ENCODE results near the gene PCSK5. TPM values are rescaled to one million over a fixed set of nuclear protein-coding genes. Genes with fewer than 3 reads are reported as not detected.

PCSK5 gene
- polyA plus RNA-seq, 1 donor from 2014 or later, result 1.7 TPM

GRCh38 chr9:76342201-76342600 is 451.7 kb downstream of the PCSK5 start:
- H3K79me2 ChIP-seq (replicated peaks; ENCODE audit: insufficient read depth, low read length), result no peaks in the 10 kb centered on the region
- no peaks in the 10 kb centered on the region for H3K27me3 ChIP-seq (ENCODE audit: insufficient read depth, low read depth, low read length)
- no peak overlapping the region for H3K9ac ChIP-seq (ENCODE audit: low read length)
- H3K36me3 ChIP-seq (ENCODE audit: insufficient read depth, low read length), result no peaks in the 10 kb centered on the region
- no peak overlapping the region for H3K4me3 ChIP-seq (ENCODE audit: low read length)
- TF ChIP-seq TAF1 (IDR thresholded peaks at IDR 0.05; ENCODE audit: low read depth), result no peak
- no peak for TF ChIP-seq RAD21 (conservative IDR thresholded peaks at IDR 0.05)
- no peak for TF ChIP-seq MXI1 (conservative IDR thresholded peaks at IDR 0.05; ENCODE audit: poor library complexity, severe bottlenecking)
- no peak for TF ChIP-seq EP300 (conservative IDR thresholded peaks at IDR 0.05; ENCODE audit: poor library complexity, severe bottlenecking)
- no peak for TF ChIP-seq EZH2 (IDR thresholded peaks at IDR 0.05; ENCODE audit: borderline replicate concordance, insufficient read depth, low read length, poor library complexity, severe bottlenecking)
- no peak for TF ChIP-seq POLR2AphosphoS5 (IDR thresholded peaks at IDR 0.05)
- no peak for TF ChIP-seq SMC3 (conservative IDR thresholded peaks at IDR 0.05; ENCODE audit: poor library complexity)
- TF ChIP-seq, protein P1, sequence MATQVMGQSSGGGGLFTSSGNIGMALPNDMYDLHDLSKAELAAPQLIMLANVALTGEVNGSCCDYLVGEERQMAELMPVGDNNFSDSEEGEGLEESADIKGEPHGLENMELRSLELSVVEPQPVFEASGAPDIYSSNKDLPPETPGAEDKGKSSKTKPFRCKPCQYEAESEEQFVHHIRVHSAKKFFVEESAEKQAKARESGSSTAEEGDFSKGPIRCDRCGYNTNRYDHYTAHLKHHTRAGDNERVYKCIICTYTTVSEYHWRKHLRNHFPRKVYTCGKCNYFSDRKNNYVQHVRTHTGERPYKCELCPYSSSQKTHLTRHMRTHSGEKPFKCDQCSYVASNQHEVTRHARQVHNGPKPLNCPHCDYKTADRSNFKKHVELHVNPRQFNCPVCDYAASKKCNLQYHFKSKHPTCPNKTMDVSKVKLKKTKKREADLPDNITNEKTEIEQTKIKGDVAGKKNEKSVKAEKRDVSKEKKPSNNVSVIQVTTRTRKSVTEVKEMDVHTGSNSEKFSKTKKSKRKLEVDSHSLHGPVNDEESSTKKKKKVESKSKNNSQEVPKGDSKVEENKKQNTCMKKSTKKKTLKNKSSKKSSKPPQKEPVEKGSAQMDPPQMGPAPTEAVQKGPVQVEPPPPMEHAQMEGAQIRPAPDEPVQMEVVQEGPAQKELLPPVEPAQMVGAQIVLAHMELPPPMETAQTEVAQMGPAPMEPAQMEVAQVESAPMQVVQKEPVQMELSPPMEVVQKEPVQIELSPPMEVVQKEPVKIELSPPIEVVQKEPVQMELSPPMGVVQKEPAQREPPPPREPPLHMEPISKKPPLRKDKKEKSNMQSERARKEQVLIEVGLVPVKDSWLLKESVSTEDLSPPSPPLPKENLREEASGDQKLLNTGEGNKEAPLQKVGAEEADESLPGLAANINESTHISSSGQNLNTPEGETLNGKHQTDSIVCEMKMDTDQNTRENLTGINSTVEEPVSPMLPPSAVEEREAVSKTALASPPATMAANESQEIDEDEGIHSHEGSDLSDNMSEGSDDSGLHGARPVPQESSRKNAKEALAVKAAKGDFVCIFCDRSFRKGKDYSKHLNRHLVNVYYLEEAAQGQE (IDR thresholded peaks at IDR 0.05; ENCODE audit: borderline replicate concordance), result no peak
- TF ChIP-seq, protein P2, sequence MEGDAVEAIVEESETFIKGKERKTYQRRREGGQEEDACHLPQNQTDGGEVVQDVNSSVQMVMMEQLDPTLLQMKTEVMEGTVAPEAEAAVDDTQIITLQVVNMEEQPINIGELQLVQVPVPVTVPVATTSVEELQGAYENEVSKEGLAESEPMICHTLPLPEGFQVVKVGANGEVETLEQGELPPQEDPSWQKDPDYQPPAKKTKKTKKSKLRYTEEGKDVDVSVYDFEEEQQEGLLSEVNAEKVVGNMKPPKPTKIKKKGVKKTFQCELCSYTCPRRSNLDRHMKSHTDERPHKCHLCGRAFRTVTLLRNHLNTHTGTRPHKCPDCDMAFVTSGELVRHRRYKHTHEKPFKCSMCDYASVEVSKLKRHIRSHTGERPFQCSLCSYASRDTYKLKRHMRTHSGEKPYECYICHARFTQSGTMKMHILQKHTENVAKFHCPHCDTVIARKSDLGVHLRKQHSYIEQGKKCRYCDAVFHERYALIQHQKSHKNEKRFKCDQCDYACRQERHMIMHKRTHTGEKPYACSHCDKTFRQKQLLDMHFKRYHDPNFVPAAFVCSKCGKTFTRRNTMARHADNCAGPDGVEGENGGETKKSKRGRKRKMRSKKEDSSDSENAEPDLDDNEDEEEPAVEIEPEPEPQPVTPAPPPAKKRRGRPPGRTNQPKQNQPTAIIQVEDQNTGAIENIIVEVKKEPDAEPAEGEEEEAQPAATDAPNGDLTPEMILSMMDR (IDR thresholded peaks at IDR 0.05; ENCODE audit: poor library complexity, severe bottlenecking), result no peak
- H3K27ac ChIP-seq (ENCODE audit: low read length), result no peak overlapping the region
- no peak overlapping the region for H3K4me2 ChIP-seq (ENCODE audit: low read length)
- no peaks in the 10 kb centered on the region for H4K20me1 ChIP-seq (ENCODE audit: insufficient read depth)
- H3K9me3 ChIP-seq (ENCODE audit: low read length), result no peaks in the 10 kb centered on the region
- no peaks in the 10 kb centered on the region for H3K9me2 ChIP-seq (ENCODE audit: insufficient read depth, low read length)
- H2AFZ ChIP-seq (ENCODE audit: low read depth, low read length), result no peak overlapping the region
- H3F3A ChIP-seq (ENCODE audit: insufficient read depth, low read length, poor library complexity, severe bottlenecking), result no peaks in the 10 kb centered on the region

DNA sequence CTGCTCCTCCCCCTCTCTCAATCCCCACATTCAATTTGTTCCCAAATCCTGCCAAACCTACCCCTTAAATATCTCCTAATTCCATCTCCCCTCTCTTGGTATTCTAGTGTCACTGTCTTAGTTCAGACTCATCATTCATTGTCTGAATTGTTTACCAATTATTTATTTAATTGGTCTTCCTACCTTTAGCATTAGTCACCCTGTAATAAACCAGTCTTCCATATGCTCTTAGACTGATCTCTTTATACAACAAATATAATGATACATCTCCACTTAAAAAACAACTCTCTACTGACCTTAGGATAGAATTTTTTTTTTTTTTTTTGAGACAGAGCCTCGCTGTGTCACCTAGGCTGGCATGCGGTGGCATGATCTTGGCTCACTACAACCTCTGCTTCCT is 452.4 kb downstream of the PCSK5 start:
- Histone ChIP-seq H3K4me3 (ENCODE audit: low read length) (no peak overlapping the region), H3K79me2 (replicated peaks; ENCODE audit: insufficient read depth, low read length) (no peaks in the 10 kb centered on the region), H3K9me3 (ENCODE audit: low read length) (no peaks in the 10 kb centered on the region), H3K4me2 (ENCODE audit: low read length) (no peak overlapping the region), H2AFZ (ENCODE audit: low read depth, low read length) (no peak overlapping the region), H4K20me1 (ENCODE audit: insufficient read depth) (no peaks in the 10 kb centered on the region), H3F3A (ENCODE audit: insufficient read depth, low read length, poor library complexity, severe bottlenecking) (no peaks in the 10 kb centered on the region), H3K9me2 (ENCODE audit: insufficient read depth, low read length) (no peaks in the 10 kb centered on the region), H3K27me3 (ENCODE audit: insufficient read depth, low read depth, low read length) (no peaks in the 10 kb centered on the region), H3K9ac (ENCODE audit: low read length) (no peak overlapping the region), H3K27ac (ENCODE audit: low read length) (no peak overlapping the region), H3K36me3 (ENCODE audit: insufficient read depth, low read length) (no peaks in the 10 kb centered on the region)
- TF ChIP-seq EZH2 (IDR thresholded peaks at IDR 0.05; ENCODE audit: borderline replicate concordance, insufficient read depth, low read length, poor library complexity, severe bottlenecking), result no peak
- no peak for TF ChIP-seq EP300 (conservative IDR thresholded peaks at IDR 0.05; ENCODE audit: poor library complexity, severe bottlenecking)
- TF ChIP-seq RAD21 (conservative IDR thresholded peaks at IDR 0.05), result no peak
- no peak for TF ChIP-seq SMC3 (conservative IDR thresholded peaks at IDR 0.05; ENCODE audit: poor library complexity)
- TF ChIP-seq TAF1 (IDR thresholded peaks at IDR 0.05; ENCODE audit: low read depth), result no peak
- TF ChIP-seq POLR2AphosphoS5 (IDR thresholded peaks at IDR 0.05), result no peak

Data from neural cell (in vitro differentiated cells).